K562 (cell line): ENCODE data around the gene TBC1D10A.

Source experiments
- CBFB ChIP-seq: sonication (generic); formaldehyde crosslinking; IDR thresholded peaks from 2 replicates; pipeline ENCODE4 v1.4.0; 2020; ENCODE audit warnings: mild to moderate bottlenecking, missing genetic modification reagents
- ILK ChIP-seq: fragments of 450-650 bp; IDR thresholded peaks from 2 replicates; pipeline ENCODE4 v1.6.1; 2016; ENCODE audit warnings: missing genetic modification characterization, low read depth, mild to moderate bottlenecking, missing compliant biosample characterization, moderate library complexity, borderline replicate concordance
- YY1 ChIP-seq, 3 experiments: IDR thresholded peaks; 2 replicates each; pipeline ENCODE4 v1.6.1; 2011; ENCODE audit warnings: low read length in 2 of 3, mild to moderate bottlenecking in 2 of 3, moderate library complexity in 2 of 3, borderline replicate concordance in 1 of 3, control low read depth in 1 of 3, low read depth in 1 of 3; ENCODE audit not compliant: insufficient read depth in 3 of 3, insufficient replicate concordance in 2 of 3, control insufficient read depth in 1 of 3, insufficient read length in 1 of 3; ENCODE audit errors: extremely low read depth in 1 of 3
- TF ChIP-seq, protein P1 (sequence below), 3 experiments: IDR thresholded peaks in 2 of 3; conservative IDR thresholded peaks in 1 of 3; 2 replicates each; pipeline ENCODE4 v1.5.1; 2011 to 2012; ENCODE audit warnings: low read length in 3 of 3, mild to moderate bottlenecking in 3 of 3, control low read depth in 2 of 3, improper control_type of control experiment in 1 of 3, inconsistent platforms in 1 of 3, low read depth in 1 of 3, mixed read lengths in 1 of 3, moderate library complexity in 1 of 3; ENCODE audit not compliant: insufficient read depth in 2 of 3

DNA sequence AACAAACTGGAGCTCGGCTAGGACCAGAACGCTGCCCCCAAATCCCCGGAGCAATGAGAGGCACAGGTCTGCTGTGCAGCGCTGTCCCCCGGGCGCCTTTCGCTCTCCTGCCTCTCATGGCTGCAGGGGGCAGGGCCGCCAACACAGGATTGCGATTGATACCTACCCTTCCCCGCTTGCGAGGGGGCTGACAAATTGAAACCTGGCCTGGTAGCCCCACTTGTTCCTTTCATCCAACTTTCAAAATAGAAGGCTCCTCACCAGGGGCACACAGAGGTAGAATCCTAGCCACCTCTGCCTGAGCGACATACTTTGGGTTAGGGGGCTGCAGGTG lies 36.8 kb downstream of the TBC1D10A start:
- TF ChIP-seq CBFB (CRISPR knock-in tag) (no peak), YY1 (IDR thresholded peaks at IDR 0.05; ENCODE audit: borderline replicate concordance in 1 of 3, control insufficient read depth in 1 of 3, extremely low read depth in 1 of 3, insufficient read depth in 3 of 3, insufficient read length in 1 of 3, insufficient replicate concordance in 2 of 3, low read depth in 1 of 3, low read length in 2 of 3) (no peak), ILK (tag) (no peak)
- TF ChIP-seq, protein P1, sequence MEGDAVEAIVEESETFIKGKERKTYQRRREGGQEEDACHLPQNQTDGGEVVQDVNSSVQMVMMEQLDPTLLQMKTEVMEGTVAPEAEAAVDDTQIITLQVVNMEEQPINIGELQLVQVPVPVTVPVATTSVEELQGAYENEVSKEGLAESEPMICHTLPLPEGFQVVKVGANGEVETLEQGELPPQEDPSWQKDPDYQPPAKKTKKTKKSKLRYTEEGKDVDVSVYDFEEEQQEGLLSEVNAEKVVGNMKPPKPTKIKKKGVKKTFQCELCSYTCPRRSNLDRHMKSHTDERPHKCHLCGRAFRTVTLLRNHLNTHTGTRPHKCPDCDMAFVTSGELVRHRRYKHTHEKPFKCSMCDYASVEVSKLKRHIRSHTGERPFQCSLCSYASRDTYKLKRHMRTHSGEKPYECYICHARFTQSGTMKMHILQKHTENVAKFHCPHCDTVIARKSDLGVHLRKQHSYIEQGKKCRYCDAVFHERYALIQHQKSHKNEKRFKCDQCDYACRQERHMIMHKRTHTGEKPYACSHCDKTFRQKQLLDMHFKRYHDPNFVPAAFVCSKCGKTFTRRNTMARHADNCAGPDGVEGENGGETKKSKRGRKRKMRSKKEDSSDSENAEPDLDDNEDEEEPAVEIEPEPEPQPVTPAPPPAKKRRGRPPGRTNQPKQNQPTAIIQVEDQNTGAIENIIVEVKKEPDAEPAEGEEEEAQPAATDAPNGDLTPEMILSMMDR (IDR thresholded peaks at IDR 0.05 in 2 of 3, conservative IDR thresholded peaks at IDR 0.05 in 1 of 3; ENCODE audit: insufficient read depth in 2 of 3, low read depth in 1 of 3, low read length in 3 of 3): no peak
